Panc1 (cell line): ENCODE measurements around the gene CD300LG. TPM values are rescaled to one million over a fixed set of nuclear protein-coding genes. Genes with fewer than 3 reads are reported as not detected.

Experiments used
- ATAC-seq: fragments of 200-7000 bp; cut with Tn5 transposase; 2 replicates; pipeline ENCODE4 v1.9.1; 2020; ENCODE audit warnings: mild to moderate bottlenecking, moderate library complexity
- BruUV-seq: library from RNA; stranded (reverse); fragments of 400-500 nt; replicated peaks from 2 replicates; lab custom pipeline; 2021; lab: Mats Ljungman, UMichigan
- CTCF ChIA-PET: fragments of 300-600 bp; sonication (Branson Sonifier 250); formaldehyde crosslinking; loops from one replicate; lab custom pipeline; 2022; ENCODE audit warnings: antibody characterized with exemption; lab: Charles Lee
- POLR2A ChIA-PET: fragments of 300-600 bp; sonication (Branson Sonifier 250); formaldehyde crosslinking; loops from one replicate; lab custom pipeline; 2022; ENCODE audit warnings: antibody characterized with exemption; lab: Charles Lee
- DNase-seq: peaks from one replicate; pipeline ENCODE4 v3.0.0-alpha.2; 2010; ENCODE audit warnings: low read depth, low spot score
- H3K27ac ChIP-seq: 2 replicates; pipeline ENCODE4 v1.5.1; 2011; ENCODE audit warnings: mild to moderate bottlenecking, low read length, inconsistent platforms
- H3K27me3 ChIP-seq: fragments of 200-500 bp; sonication (Bioruptor generic); 2 replicates; pipeline ENCODE4 v1.6.0; 2014; ENCODE audit warnings: low read length, inconsistent platforms; ENCODE audit not compliant: control insufficient read depth, insufficient read depth
- H3K36me3 ChIP-seq: fragments of 200-500 bp; sonication (Bioruptor generic); 2 replicates; pipeline ENCODE4 v1.5.1; 2014; ENCODE audit warnings: inconsistent platforms, mild to moderate bottlenecking, low read length, moderate library complexity; ENCODE audit not compliant: control insufficient read depth, insufficient read depth
- H3K4me1 ChIP-seq: 2 replicates; pipeline ENCODE4 v1.5.1; 2011; ENCODE audit warnings: inconsistent platforms, mild to moderate bottlenecking, low read length, moderate library complexity; ENCODE audit not compliant: control insufficient read depth, insufficient read depth
- H3K4me3 ChIP-seq, 2 experiments: 2 replicates each; pipeline ENCODE4 v1.5.1; 2011 to 2012; ENCODE audit warnings: low read depth in 2 of 2, low read length in 2 of 2, mild to moderate bottlenecking in 2 of 2, inconsistent platforms in 1 of 2, moderate library complexity in 1 of 2
- H3K9me3 ChIP-seq: fragments of 200-500 bp; sonication (Bioruptor generic); 2 replicates; pipeline ENCODE4 v1.5.1; 2014; ENCODE audit warnings: low read depth, mild to moderate bottlenecking, inconsistent platforms, low read length, moderate library complexity; ENCODE audit not compliant: control insufficient read depth, insufficient read depth
- CTCF ChIP-seq: fragments of 450-650 bp; IDR thresholded peaks from 2 replicates; pipeline ENCODE4 v1.5.1; 2017; ENCODE audit warnings: mild to moderate bottlenecking
- POLR2AphosphoS5 ChIP-seq: IDR thresholded peaks from 2 replicates; pipeline ENCODE4 v1.6.1; 2012; ENCODE audit warnings: mild to moderate bottlenecking, low read depth, low read length, moderate library complexity
- REST ChIP-seq, 2 experiments: IDR thresholded peaks; 2 replicates each; pipeline ENCODE4 v1.6.1; 2011 to 2012; ENCODE audit warnings: low read depth in 2 of 2, control low read depth in 1 of 2, low read length in 1 of 2, mild to moderate bottlenecking in 1 of 2, moderate library complexity in 1 of 2; ENCODE audit not compliant: insufficient read depth in 1 of 2
- SIN3A ChIP-seq: IDR thresholded peaks from 2 replicates; pipeline ENCODE4 v1.6.1; 2012; ENCODE audit warnings: low read depth, mild to moderate bottlenecking, low read length, moderate library complexity, borderline replicate concordance; ENCODE audit not compliant: insufficient read depth
- TCF7L2 ChIP-seq: IDR thresholded peaks from 2 replicates; pipeline ENCODE4 v1.6.1; 2011; ENCODE audit warnings: mild to moderate bottlenecking, low read depth, low read length, inconsistent platforms
- in situ Hi-C: cut with HindIII; loops from 2 replicates; pipeline ENCODE4 v1.10.0; 2016; ENCODE audit warnings: low sequenced_read_pairs, low pct_unique_long_range_greater_than_20kb
- intact Hi-C: fragments of 100-400 bp; cut with micrococcal nuclease; formaldehyde crosslinking; loops from one replicate; pipeline ENCODE4 v1.10.0; 2022; ENCODE audit not compliant: unreplicated experiment
- total RNA-seq: library from RNA; stranded (reverse); gene quantifications from one replicate; pipeline ENCODE4 v1.2.1, GENCODE V29; 2021; ENCODE audit not compliant: unreplicated experiment

CD300LG gene
- total RNA-seq, 1 experiment from 2014 or later = not detected

GRCh38 chr17:43812396-43813265, 34.3 kb upstream of the CD300LG start:
- Histone ChIP-seq H3K27me3 (no peaks in the 10 kb centered on the region), H3K4me1 (no peaks in the 10 kb centered on the region), H3K36me3 (no peaks in the 10 kb centered on the region), H3K27ac (no peak overlapping the region), H3K9me3 (no peaks in the 10 kb centered on the region), H3K4me3 (no peak overlapping the region)
- ChIA-PET CTCF (no interaction called here), POLR2A (interaction anchor here (0.7 kb wide), 1 partner anchor 152 kb away, joined by 3 read pairs; no protein-coding TSS in a partner anchor)
- ATAC-seq (no peak), DNase-seq (no peak)
- in situ Hi-C loops = no loop called here
- no TSS peak for BruUV-seq
- TF ChIP-seq CTCF (no peak), SIN3A (no peak), REST (IDR thresholded peaks at IDR 0.05; ENCODE audit: insufficient read depth in 1 of 2, low read depth in 2 of 2, low read length in 1 of 2) (no peak), TCF7L2 (no peak), POLR2AphosphoS5 (no peak)
- intact Hi-C loops = no loop called here

GRCh38 chr17:43813386-43813785, 33.6 kb upstream of the CD300LG start:
- Histone ChIP-seq H3K9me3 (no peaks in the 10 kb centered on the region), H3K4me3 (no peak overlapping the region), H3K27me3 (no peaks in the 10 kb centered on the region), H3K4me1 (no peaks in the 10 kb centered on the region), H3K36me3 (no peaks in the 10 kb centered on the region), H3K27ac (no peak overlapping the region)
- DNase-seq (no peak), ATAC-seq (no peak)
- ChIA-PET POLR2A (no interaction called here), CTCF (no interaction called here)
- TF ChIP-seq CTCF = no peak
- no peak for TF ChIP-seq REST (IDR thresholded peaks at IDR 0.05; ENCODE audit: insufficient read depth in 1 of 2, low read depth in 2 of 2, low read length in 1 of 2)
- no peak for TF ChIP-seq TCF7L2
- TF ChIP-seq POLR2AphosphoS5 = no peak
- TF ChIP-seq SIN3A = no peak
- in situ Hi-C loops = no loop called here
- no TSS peak for BruUV-seq
- intact Hi-C loops = no loop called here
